GM21423 (cell line): ENCODE results near the gene CHMP1B.
A peak's percentile ranks its signal among the peaks of the same experiment; 100 is the strongest.

Experiments used
- ATAC-seq: cut with Tn5 transposase; IDR thresholded peaks from one replicate; pipeline ENCODE4 v1.9.1; 2021; ENCODE audit warnings: mild to moderate bottlenecking, moderate library complexity; ENCODE audit not compliant: unreplicated experiment

The CHMP1B gene

GRCh38 chr18:11851146-11851805 lies at the start of gene CHMP1B:
Gene CHMP1B, plus strand, starts transcription at chr18:11851413. Its CDS starts 99 bp downstream, at chr18:11851512.
- ATAC-seq, result peak; percentile 95

GRCh38 chr18:11801573-11801972 lies 49.6 kb upstream of the CHMP1B start:
- no peak for ATAC-seq

- ATAC-seq, result no peak
Observed at GRCh38 chr18:11802158-11802557, 49.1 kb upstream of the CHMP1B start.

- ATAC-seq, result no peak
Observed at GRCh38 chr18:11802586-11802985, 48.6 kb upstream of the CHMP1B start.

DNA sequence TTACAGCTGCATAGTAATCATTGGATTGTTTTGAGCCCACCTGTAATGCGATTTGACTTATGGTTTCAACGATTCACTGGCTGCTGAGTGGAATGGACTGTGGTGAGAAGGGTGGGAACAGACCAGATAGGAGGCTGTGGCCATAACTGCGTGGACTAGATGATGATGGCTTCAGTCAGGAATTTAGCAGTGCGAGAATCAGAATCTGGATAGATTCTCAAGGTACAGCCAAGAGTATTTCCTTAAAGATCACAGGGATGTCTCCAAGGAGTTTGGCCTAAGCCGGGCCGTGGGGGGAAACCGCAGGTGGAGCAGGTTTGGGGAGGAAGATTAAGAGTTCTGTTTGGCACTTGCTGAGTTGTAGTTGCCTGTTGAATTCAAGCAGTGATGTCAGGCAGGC lies 44.0 kb upstream of the CHMP1B start:
- no peak for ATAC-seq

DNA sequence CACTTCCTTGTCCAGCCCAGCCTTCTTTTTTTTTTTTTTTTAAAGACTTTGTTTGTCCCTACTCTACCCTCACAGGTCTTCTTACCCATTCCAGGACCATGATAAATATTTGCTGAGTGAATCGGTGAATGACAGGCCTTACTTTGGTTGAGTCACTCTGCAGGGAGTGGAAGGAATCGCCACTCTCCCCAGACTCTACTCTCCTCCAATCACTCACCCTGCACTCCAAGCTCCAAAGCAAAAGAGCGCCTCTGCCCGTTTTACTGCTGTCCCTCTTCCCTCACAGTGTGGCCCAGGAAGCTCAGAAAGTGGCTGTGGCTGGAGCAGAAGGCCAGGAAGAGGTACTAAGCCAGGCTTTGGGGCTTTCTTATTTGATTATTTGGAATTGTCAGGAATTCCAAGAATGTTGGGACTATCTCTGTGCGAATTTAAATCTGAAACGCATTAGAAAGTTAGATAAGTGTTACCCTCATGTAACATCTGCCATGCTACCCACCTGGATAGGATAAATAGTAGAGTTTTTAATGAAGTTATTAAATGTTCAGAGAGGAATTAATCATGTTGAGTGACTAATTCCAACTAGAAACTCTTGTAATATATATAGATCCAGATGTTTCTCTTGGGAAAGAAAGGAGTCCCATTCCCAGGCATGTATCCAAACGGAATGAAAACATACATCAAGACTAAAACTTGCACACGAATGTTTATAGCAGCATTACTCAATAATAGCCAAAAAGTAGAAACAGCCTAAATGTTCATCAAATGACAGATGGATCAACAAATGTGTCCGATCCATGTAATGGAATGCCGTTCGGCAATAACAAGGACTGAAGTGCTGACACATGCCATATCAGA lies 43.0 kb upstream of the CHMP1B start:
- ATAC-seq, result no peak

GRCh38 chr18:11809895-11810294 lies 41.3 kb upstream of the CHMP1B start:
- no peak for ATAC-seq

DNA sequence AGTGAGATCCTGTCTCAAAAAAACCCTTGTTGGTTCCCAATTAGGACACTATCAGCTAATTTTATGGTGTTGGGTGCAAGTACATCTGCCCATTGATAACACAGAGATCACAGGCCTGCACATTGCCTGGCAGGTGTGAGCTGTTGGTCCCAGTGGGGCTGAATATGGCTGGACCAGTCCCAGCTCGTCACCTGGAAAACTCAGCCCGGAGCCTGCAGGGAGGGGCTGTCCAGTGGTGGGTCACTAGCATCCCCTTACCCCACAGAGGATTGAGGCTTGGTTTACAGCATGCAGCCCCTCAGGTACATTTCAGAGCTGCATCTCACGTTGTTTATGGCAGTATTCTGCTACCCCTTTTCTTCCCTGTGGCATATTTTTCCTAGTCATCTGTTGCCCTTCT lies 40.8 kb upstream of the CHMP1B start:
- no peak for ATAC-seq

DNA sequence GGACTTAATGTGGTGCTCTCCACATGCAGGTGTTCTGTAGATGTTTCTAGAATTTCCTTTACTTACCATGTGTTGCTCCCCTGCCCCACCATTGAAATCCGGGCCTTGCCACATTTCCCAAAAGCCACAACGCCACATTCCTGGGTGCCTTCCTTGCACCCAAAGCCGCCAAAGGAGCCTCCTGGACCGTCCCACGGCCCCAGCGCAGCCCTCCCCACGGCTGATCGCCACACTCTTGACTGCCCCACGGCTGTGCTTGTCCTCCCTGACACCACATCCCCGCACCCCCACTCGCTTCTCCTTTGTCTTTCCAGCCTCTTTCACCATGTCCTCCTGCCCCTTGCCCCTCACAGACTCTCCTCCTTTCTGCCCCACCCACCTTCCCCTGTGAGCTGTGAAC lies 40.2 kb upstream of the CHMP1B start:
- no peak for ATAC-seq

DNA sequence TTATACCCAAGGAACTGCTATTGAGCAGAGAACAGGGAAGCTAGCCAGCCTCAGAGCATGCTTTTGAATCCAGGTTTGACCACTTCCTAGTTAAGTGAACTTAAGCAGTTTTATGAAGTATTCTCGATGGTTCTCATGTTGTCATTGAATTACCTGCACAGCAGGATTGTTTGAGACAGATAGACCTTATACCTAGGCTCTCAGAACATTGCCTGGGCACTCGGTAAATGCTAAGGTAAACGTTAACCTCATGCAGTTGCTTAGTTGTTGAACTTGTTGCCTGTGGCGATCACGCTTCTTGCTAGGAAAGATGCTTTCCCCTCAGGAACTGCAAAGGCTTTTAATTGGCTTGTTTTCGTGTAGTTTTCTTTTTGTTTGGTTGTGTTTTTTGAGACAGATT lies 34.0 kb upstream of the CHMP1B start:
- ATAC-seq, result no peak

DNA sequence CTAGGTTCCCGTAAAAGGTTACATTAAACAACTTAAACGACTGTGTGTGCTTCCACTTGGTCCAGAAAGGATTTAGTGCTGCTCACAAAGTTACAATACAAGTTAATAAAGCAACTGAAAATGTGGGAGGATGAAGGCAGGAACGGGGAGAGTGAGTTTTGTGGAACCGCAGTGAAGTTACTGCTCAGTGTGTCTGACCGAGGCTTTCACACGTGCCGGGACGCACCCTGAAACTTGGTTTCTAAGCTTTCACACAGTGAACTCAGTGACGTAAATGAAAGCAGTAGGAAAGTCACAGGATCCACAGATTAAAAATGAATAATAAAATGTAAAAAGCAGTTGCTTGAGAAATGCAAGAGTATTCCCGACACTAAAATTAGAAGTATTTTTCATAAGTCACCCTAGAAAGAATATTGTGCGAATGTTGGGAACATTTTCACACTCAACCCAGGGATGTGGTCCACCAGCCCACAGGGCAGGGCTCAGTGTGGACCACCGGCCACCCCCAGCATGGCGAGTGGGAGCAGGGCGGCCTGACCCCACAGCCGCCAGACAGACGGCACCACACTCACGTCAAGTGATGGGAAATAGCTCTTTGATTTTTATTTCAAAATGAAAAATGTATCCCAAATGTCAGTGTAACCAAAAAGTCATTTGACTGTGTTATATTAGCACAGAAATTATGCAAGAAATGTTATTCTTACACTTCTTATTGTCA lies 32.6 kb upstream of the CHMP1B start:
- ATAC-seq, result no peak

DNA sequence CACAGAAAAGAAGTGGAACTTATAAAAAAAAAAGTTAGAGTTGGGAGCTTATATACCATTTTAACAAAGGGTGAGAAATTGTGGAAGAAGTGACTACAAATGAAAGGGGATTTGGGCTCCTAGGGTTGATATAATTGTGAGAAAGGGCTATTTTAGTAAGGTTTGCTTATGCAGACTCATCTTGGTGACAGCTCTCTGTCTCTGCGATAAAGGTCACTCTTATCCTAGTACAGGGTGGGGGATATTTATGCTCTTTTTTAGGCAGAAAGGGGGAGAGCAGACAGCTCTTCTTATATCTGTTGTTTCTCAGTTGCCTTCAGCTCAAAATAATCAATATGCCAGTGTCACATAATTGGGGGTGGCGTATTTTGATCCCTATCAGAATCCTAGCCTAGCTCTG lies 31.3 kb upstream of the CHMP1B start:
- ATAC-seq, result no peak

- no peak for ATAC-seq
Observed at GRCh38 chr18:11820697-11821096, 30.5 kb upstream of the CHMP1B start.

GRCh38 chr18:11821208-11821607 lies 30.0 kb upstream of the CHMP1B start:
- ATAC-seq, result no peak

DNA sequence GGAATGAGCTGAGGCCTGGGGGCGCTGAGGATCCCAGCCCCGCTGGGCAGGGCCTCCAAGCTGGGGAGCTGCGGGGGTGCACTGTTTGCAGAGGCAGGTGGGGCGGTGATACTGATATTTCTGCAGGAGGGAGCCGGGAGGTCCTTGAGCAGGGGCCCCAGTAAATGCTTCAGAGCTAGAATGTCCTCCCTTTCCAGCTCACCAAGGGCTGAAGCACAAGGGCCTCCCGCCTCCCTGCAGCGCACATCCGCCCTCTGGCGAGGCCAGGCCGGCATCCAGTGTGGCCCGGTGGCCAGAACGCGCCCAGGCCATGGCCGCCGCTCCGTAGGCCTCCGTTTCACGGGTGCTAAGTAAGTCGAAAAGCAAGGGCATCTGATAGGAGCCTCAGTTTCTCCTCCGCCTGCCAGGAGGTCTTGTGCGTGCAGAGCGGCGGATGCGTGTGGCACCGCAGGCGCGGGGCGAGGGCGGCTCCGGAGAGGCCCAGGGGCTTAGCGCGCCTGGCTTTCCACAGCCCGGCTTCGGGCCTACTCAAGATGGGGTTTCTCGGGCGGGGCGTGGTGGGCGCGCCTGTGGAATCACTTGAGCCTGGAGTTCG lies 29.5 kb upstream of the CHMP1B start:
- ATAC-seq, result no peak

- ATAC-seq, result no peak
Observed at GRCh38 chr18:11823545-11823944, 27.7 kb upstream of the CHMP1B start.

GRCh38 chr18:11826836-11827235 lies 24.4 kb upstream of the CHMP1B start:
- no peak for ATAC-seq

GRCh38 chr18:11828786-11829432 lies 22.3 kb upstream of the CHMP1B start:
- ATAC-seq, result no peak

- no peak for ATAC-seq
Observed at GRCh38 chr18:11830585-11830984, 20.6 kb upstream of the CHMP1B start.

GRCh38 chr18:11831921-11832320 lies 19.3 kb upstream of the CHMP1B start:
- no peak for ATAC-seq

GRCh38 chr18:11834772-11835171 lies 16.4 kb upstream of the CHMP1B start:
- ATAC-seq, result no peak
